Loucy (cell line): ENCODE results near the gene DSCAML1.

Experiments
- EZH2phosphoT487 ChIP-seq: fragments of 200-600 bp; IDR thresholded peaks from 2 replicates; pipeline ENCODE4 v1.6.1; 2018; ENCODE audit warnings: antibody characterized with exemption, mild to moderate bottlenecking, moderate library complexity, borderline replicate concordance
- TF ChIP-seq, protein P1 (sequence below): fragments of 200-600 bp; sonication (generic); conservative IDR thresholded peaks from 2 replicates; pipeline ENCODE4 v1.5.1; 2014; ENCODE audit warnings: mild to moderate bottlenecking, antibody characterized with exemption, low read length

DNA sequence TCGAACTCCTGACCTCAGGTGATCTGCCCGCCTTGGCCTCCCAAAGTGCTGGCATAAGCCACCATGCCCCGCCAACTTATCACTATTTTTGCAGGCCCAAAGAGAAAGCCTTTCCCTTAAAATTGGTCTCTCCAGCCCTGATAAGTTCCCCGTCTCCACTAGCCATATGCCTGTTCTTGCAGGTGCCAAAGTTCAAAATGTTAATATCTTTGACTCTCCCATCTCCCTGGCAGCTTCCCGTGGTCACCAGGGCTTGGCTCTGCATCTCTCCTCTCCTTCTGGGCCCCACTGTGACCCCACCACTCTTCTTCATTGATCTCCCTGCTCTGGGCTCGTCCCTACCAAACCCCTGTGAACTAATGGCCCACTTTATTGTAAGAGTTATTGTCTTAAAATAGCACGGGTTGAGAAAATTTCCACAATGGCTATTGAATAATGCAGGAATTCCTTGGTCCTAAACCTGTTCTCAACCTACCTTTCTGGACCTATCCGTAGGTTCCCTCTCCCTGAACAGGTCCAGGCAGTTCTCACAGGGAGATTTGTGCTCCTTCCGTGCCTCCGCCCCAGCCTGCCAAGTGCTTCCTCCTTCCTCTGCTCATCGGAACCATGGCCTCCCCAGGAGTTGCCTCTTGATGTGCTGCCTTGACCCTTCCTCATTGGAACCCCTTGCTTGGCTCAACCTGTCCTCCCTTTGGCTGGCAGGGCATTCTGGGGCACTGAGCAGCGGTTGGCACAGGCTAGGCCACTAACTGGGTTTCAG, 147.5 kb downstream of the DSCAML1 start:
- TF ChIP-seq, protein P1, sequence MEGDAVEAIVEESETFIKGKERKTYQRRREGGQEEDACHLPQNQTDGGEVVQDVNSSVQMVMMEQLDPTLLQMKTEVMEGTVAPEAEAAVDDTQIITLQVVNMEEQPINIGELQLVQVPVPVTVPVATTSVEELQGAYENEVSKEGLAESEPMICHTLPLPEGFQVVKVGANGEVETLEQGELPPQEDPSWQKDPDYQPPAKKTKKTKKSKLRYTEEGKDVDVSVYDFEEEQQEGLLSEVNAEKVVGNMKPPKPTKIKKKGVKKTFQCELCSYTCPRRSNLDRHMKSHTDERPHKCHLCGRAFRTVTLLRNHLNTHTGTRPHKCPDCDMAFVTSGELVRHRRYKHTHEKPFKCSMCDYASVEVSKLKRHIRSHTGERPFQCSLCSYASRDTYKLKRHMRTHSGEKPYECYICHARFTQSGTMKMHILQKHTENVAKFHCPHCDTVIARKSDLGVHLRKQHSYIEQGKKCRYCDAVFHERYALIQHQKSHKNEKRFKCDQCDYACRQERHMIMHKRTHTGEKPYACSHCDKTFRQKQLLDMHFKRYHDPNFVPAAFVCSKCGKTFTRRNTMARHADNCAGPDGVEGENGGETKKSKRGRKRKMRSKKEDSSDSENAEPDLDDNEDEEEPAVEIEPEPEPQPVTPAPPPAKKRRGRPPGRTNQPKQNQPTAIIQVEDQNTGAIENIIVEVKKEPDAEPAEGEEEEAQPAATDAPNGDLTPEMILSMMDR, result no peak
- TF ChIP-seq EZH2phosphoT487, result no peak
